ENCODE data around the gene SDHC.

The SDHC gene

GRCh38 chr1:161314201-161314981, at the start of gene SDHC:
TSS of gene SDHC (plus strand) at chr1:161314381. CDS start at chr1:161314406, 25 bp downstream.
- in situ Hi-C loops (cut with HindIII; ENCODE audit: low pct_unique_long_range_greater_than_20kb, low sequenced_read_pairs) = no loop called here
- DNase-seq (ENCODE audit: low read depth in 1 of 2, low spot score in 1 of 2) = peak; percentile 89 to 94
- no peak for TF ChIP-seq JUND (IDR thresholded peaks at IDR 0.05; ENCODE audit: low read depth)

GRCh38 chr1:161265305-161265704, 48.9 kb upstream of the SDHC start:
- DNase-seq (ENCODE audit: low read depth in 1 of 2, low spot score in 1 of 2) = no peak
- in situ Hi-C loops (cut with HindIII; ENCODE audit: low pct_unique_long_range_greater_than_20kb, low sequenced_read_pairs) = no loop called here
- TF ChIP-seq JUND (IDR thresholded peaks at IDR 0.05; ENCODE audit: low read depth) = no peak

DNA sequence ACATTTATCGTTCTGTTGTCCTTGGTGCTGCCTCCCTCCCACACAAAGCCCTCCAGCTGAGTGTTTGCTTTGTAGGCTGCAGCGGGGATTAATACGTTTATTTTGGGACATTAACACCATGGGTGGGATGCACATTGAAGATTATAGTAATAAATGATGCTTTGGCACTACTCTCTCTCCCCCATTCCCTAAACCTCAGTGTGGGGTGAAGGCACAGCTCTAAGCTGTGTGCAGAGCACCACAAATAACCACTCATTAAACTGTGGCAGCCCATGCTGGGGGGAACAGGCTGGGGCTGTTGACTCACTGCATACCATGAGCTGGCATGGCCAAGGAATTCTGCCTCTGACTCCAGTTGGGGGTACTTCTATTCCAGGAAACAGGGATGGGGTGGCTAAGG, 48.0 kb upstream of the SDHC start:
- in situ Hi-C loops (cut with HindIII; ENCODE audit: low pct_unique_long_range_greater_than_20kb, low sequenced_read_pairs) = no loop called here
- TF ChIP-seq JUND (IDR thresholded peaks at IDR 0.05; ENCODE audit: low read depth) = no peak
- peak in 1 of 2 experiments; percentile 25 for DNase-seq (ENCODE audit: low read depth in 1 of 2, low spot score in 1 of 2)

- in situ Hi-C loops (cut with HindIII; ENCODE audit: low pct_unique_long_range_greater_than_20kb, low sequenced_read_pairs) = no loop called here
- DNase-seq (ENCODE audit: low read depth in 1 of 2, low spot score in 1 of 2) = no peak
- no peak for TF ChIP-seq JUND (IDR thresholded peaks at IDR 0.05; ENCODE audit: low read depth)
These were observed 47.3 kb upstream of the SDHC start for GRCh38 chr1:161266836-161267235.

GRCh38 chr1:161267321-161267720, 46.9 kb upstream of the SDHC start:
- no peak for DNase-seq (ENCODE audit: low read depth in 1 of 2, low spot score in 1 of 2)
- TF ChIP-seq JUND (IDR thresholded peaks at IDR 0.05; ENCODE audit: low read depth) = no peak
- in situ Hi-C loops (cut with HindIII; ENCODE audit: low pct_unique_long_range_greater_than_20kb, low sequenced_read_pairs) = no loop called here

GRCh38 chr1:161273402-161273801, 40.8 kb upstream of the SDHC start:
- no peak for TF ChIP-seq JUND (IDR thresholded peaks at IDR 0.05; ENCODE audit: low read depth)
- DNase-seq (ENCODE audit: low read depth in 1 of 2, low spot score in 1 of 2) = no peak
- in situ Hi-C loops (cut with HindIII; ENCODE audit: low pct_unique_long_range_greater_than_20kb, low sequenced_read_pairs) = no loop called here

DNA sequence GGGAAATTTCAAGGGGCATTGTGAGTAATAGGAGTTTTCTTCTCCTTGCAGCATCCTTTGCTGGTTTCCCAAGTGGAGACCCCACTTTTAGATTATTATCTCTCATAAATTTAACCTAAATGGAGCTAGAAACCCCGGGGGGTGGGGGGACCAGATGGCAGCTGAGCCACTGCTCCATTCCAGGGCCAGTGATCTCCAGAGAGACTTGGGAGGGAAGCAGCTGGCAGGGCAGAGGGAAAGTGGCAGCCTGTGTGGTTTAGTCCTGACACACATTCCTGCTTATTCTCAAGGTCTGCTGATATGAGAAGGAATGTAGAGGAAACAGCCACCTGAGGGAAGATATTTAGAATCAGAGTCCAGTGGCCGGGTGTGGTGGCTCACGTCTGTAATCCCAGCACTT, 39.3 kb upstream of the SDHC start:
- DNase-seq (ENCODE audit: low read depth in 1 of 2, low spot score in 1 of 2) = no peak
- TF ChIP-seq JUND (IDR thresholded peaks at IDR 0.05; ENCODE audit: low read depth) = no peak
- in situ Hi-C loops (cut with HindIII; ENCODE audit: low pct_unique_long_range_greater_than_20kb, low sequenced_read_pairs) = no loop called here

DNA sequence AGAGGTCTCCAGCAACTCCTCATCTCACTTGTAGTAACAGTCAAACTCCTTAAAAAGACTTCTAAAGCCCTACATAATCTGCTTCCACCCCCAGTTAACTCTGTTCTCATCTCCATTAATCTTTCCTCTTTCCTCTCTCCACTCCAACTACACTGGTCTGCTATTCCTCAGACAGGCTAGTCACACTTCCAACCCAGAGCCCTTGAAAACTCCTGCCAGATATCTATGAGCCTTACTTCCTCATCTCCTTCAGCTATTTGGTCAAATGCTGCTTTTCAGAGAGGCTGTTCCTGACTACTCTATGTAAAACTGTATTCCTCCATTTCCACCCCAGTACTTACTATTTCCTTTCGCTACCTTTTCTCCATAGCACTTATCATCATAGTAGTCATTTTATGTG, 31.2 kb upstream of the SDHC start:
- no peak for TF ChIP-seq JUND (IDR thresholded peaks at IDR 0.05; ENCODE audit: low read depth)
- no peak for DNase-seq (ENCODE audit: low read depth in 1 of 2, low spot score in 1 of 2)
- in situ Hi-C loops (cut with HindIII; ENCODE audit: low pct_unique_long_range_greater_than_20kb, low sequenced_read_pairs) = no loop called here

DNA sequence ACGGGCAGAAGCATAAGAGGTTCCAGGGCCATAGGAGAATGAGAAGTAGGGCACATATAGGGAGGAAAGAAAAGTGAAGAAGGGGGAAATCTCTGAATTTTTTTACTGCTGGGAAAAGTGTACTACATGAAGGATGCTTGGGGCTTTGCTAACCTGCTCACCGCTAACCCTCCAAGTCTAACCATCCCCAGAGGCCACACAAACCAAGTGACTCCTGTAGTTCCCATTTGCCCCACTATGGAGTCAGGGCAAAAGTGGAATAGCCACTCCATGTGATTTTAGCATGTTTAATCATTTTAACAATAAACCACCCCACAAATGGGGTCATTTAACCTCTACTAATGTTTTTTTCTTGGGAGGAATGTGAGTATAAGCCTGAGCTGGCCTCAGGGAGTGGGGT, 29.1 kb upstream of the SDHC start:
- no peak for DNase-seq (ENCODE audit: low read depth in 1 of 2, low spot score in 1 of 2)
- in situ Hi-C loops (cut with HindIII; ENCODE audit: low pct_unique_long_range_greater_than_20kb, low sequenced_read_pairs) = no loop called here
- no peak for TF ChIP-seq JUND (IDR thresholded peaks at IDR 0.05; ENCODE audit: low read depth)

- DNase-seq (ENCODE audit: low read depth in 1 of 2, low spot score in 1 of 2) = no peak
- no peak for TF ChIP-seq JUND (IDR thresholded peaks at IDR 0.05; ENCODE audit: low read depth)
- in situ Hi-C loops (cut with HindIII; ENCODE audit: low pct_unique_long_range_greater_than_20kb, low sequenced_read_pairs) = no loop called here
These were observed 28.7 kb upstream of the SDHC start for GRCh38 chr1:161285521-161285920.

DNA sequence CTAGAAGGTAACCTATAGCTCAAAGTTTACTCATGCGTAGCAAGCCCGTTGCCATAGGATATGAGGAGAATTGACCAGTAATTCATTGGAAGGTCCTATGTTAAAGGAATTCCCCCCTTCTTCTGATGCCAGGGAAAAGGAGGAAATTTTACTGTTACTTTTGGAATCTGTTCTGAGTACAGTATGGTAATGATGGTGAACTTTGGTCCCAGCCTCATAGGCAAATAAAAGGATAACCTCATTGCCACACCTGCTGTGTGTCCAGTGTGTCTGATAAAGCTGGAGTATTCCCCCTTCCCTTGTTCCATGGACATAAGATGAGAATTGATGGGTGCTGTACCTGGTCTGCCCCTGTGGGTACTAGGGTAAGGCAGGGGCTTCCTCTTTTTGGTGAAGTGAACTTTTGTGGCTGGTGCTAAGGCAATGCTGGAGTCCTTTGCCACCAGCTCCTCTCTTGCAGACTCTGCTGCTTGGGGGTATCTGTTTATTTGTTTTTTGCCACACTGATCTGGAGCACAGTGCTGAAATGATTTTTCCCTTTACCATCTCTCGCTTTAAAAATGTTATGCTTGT, 26.6 kb upstream of the SDHC start:
- no peak for DNase-seq (ENCODE audit: low read depth in 1 of 2, low spot score in 1 of 2)
- TF ChIP-seq JUND (IDR thresholded peaks at IDR 0.05; ENCODE audit: low read depth) = no peak
- in situ Hi-C loops (cut with HindIII; ENCODE audit: low pct_unique_long_range_greater_than_20kb, low sequenced_read_pairs) = no loop called here

- in situ Hi-C loops (cut with HindIII; ENCODE audit: low pct_unique_long_range_greater_than_20kb, low sequenced_read_pairs) = no loop called here
- TF ChIP-seq JUND (IDR thresholded peaks at IDR 0.05; ENCODE audit: low read depth) = no peak
- no peak for DNase-seq (ENCODE audit: low read depth in 1 of 2, low spot score in 1 of 2)
These were observed 23.4 kb upstream of the SDHC start for GRCh38 chr1:161290779-161291178.

GRCh38 chr1:161297415-161297814, 16.8 kb upstream of the SDHC start:
- no peak for TF ChIP-seq JUND (IDR thresholded peaks at IDR 0.05; ENCODE audit: low read depth)
- in situ Hi-C loops (cut with HindIII; ENCODE audit: low pct_unique_long_range_greater_than_20kb, low sequenced_read_pairs) = no loop called here
- DNase-seq (ENCODE audit: low read depth in 1 of 2, low spot score in 1 of 2) = no peak

Data from T47D (cell line).